ENCODE results near the gene KRT28. TPM values are rescaled to one million over a fixed set of nuclear protein-coding genes. Genes with fewer than 3 reads are reported as not detected.

The KRT28 gene
- total RNA-seq, 2 donors from 2014 or later: not detected

DNA sequence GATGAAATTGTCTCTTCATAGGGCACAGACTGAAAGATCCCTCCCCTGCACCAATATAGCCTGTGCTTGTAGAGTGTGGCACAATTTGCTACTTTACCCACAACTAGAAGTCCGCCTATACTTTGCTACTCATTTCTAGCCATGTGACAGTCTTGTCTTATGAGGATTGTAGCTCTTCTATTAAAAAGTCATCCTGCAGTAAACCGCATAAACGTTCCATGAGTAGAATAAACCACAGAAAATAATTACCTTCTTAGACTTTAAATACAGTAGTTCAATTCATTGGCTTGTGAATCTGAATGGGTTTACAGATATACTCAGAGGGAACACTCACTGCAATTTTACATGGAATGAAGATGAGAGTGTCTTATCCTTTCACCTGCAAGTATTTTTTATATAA is 21.8 kb downstream of the KRT28 start:
- Histone ChIP-seq H3K9me3 (no peaks in the 10 kb centered on the region), H3K27me3 (peaks cover 0 to 3% of the 10 kb centered on the region in 2 donors), H3K4me3 (no peak overlapping the region), H3K27ac (no peak overlapping the region), H3K4me1 (no peaks in the 10 kb centered on the region), H3K36me3 (no peaks in the 10 kb centered on the region)
- TF ChIP-seq, protein P1, sequence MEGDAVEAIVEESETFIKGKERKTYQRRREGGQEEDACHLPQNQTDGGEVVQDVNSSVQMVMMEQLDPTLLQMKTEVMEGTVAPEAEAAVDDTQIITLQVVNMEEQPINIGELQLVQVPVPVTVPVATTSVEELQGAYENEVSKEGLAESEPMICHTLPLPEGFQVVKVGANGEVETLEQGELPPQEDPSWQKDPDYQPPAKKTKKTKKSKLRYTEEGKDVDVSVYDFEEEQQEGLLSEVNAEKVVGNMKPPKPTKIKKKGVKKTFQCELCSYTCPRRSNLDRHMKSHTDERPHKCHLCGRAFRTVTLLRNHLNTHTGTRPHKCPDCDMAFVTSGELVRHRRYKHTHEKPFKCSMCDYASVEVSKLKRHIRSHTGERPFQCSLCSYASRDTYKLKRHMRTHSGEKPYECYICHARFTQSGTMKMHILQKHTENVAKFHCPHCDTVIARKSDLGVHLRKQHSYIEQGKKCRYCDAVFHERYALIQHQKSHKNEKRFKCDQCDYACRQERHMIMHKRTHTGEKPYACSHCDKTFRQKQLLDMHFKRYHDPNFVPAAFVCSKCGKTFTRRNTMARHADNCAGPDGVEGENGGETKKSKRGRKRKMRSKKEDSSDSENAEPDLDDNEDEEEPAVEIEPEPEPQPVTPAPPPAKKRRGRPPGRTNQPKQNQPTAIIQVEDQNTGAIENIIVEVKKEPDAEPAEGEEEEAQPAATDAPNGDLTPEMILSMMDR (IDR thresholded peaks at IDR 0.05): no peak
- DNase-seq (ENCODE audit: low spot score): no peak

DNA sequence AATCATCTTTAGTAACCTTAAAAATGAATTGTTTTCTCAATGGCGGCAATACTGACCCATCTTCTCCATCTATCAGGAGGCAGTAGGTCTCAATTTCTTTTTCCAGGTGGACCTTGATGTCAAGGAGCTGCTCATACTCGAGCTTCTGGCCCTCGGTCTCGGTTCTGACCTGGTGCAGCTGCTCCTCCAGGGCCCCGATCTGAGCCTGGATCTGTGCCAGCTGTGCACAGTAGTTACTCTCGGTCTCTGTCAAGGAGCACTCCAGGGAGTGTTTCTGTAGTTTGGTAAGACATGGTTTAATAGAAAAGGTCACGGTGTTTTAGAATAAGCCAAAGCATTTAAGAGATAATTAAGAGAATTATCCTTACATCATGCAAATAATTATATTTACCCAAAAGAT is 22.3 kb downstream of the KRT28 start:
- H3K36me3 ChIP-seq: no peaks in the 10 kb centered on the region
- H3K4me3 ChIP-seq: no peak overlapping the region
- no peak overlapping the region for H3K27ac ChIP-seq
- DNase-seq (ENCODE audit: low spot score): no peak
- H3K27me3 ChIP-seq: peaks cover 0 to 3% of the 10 kb centered on the region in 2 donors
- no peaks in the 10 kb centered on the region for H3K9me3 ChIP-seq
- no peaks in the 10 kb centered on the region for H3K4me1 ChIP-seq
- TF ChIP-seq, protein P1 (IDR thresholded peaks at IDR 0.05): no peak

DNA sequence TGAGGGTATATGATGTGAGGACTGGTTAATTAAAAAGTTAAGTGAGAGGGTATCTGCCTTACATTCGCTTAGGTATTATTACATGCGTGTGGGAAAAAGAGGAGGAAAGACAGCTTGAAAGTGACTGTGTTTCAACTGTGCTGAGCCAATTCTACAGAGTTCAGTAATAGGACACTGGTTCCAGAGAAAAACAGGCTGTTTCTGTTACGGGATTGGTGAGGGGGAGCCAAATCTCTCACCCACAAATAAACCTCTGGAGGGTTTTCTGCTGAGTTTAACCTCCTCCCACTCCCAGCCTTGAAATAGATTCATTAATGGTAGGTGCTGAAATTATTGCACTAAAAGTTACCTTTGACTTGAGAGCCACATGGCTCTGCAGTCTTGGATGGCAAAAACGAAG is 23.8 kb downstream of the KRT28 start:
- Histone ChIP-seq H3K4me3 (no peak overlapping the region), H3K36me3 (no peaks in the 10 kb centered on the region), H3K27ac (no peak overlapping the region), H3K4me1 (no peaks in the 10 kb centered on the region), H3K27me3 (peaks cover 0 to 3% of the 10 kb centered on the region in 2 donors), H3K9me3 (no peaks in the 10 kb centered on the region)
- TF ChIP-seq, protein P1 (IDR thresholded peaks at IDR 0.05): no peak
- no peak for DNase-seq (ENCODE audit: low spot score)

DNA sequence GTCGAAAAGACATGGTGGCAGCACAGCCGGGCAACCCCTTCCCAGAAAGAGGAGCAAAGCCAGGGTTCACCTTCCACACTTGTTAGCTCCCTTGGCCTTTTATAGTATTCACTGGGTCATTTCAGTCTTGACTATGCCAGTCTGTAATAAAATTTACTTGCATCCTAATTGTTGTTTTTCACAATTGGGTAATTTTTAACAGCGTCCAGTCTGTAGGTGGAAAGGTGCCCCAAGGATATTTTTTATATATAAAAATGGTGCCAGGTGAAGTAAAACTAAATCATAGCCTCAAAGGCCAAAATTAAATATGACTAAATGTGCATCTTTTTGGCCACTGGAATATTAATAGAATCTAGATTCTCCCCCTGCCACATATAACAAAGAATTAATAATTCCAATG is 27.7 kb downstream of the KRT28 start, which contains the start of gene KRT26:
KRT26 (minus strand) TSS at position 101 of the 400 bp plus-strand sequence; CDS start at position 13, 88 bp downstream.
- no peak within 1 kb of the TSS for H3K4me3 ChIP-seq
- TF ChIP-seq, protein P1 (IDR thresholded peaks at IDR 0.05): no peak
- no peaks in the 10 kb centered on the region for H3K36me3 ChIP-seq
- H3K4me1 ChIP-seq: no peaks in the 10 kb centered on the region
- no peaks in the 10 kb centered on the region for H3K27me3 ChIP-seq
- no peak within 1 kb of the TSS for H3K27ac ChIP-seq
- no peaks in the 10 kb centered on the region for H3K9me3 ChIP-seq
- no peak for DNase-seq (ENCODE audit: low spot score)

DNA sequence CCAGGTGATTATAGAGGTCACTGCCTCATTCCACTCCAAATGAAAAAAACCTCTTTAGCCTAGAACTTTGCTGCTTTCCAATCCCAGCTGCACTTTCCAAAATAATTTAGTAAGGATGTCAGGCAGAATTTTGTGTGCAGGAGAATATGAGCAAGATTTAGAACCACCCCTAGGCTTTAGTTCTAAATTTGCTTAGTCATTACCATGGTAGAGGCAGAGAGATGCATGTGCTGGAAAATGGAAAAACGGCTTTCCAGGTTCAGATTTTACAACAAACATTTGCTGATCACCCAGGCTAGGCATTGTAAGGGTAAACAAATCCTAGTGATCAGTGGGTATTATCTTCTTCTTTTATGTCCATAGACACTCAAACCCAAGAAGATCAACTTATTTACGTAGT is 34.1 kb downstream of the KRT28 start:
- DNase-seq (ENCODE audit: low spot score): no peak
- TF ChIP-seq, protein P1 (IDR thresholded peaks at IDR 0.05): no peak
- Histone ChIP-seq H3K36me3 (no peaks in the 10 kb centered on the region), H3K4me1 (no peaks in the 10 kb centered on the region), H3K4me3 (no peak overlapping the region), H3K27me3 (no peaks in the 10 kb centered on the region), H3K27ac (no peak overlapping the region), H3K9me3 (peaks cover 6 to 32% of the 10 kb centered on the region in 2 donors)

DNA sequence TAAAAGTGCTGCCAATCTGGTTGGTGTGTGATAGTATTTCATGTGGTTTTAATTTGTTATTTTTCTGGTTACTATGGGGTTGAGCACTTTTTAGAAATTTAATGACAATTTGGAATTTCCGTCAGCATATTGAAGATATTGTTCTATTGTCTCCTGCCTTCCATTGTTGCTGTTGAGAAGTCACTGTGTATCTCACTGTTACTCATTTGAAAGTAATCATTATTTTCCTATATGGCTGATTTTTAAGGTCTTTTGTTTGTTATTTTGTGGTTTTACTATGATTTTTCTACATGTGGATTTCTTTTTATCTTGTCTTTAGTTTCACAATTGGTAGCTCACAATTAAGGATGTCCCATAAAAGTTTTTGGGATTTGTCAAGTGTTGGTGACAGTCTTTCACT is 36.0 kb downstream of the KRT28 start:
- peaks cover 12 to 51% of the 10 kb centered on the region in 2 donors for H3K9me3 ChIP-seq
- TF ChIP-seq, protein P1 (IDR thresholded peaks at IDR 0.05): no peak

More for the DNA sequence above, 36.0 kb downstream of the KRT28 start:
- Histone ChIP-seq H3K27me3 (no peaks in the 10 kb centered on the region), H3K4me1 (no peaks in the 10 kb centered on the region), H3K27ac (no peak overlapping the region), H3K4me3 (no peak overlapping the region), H3K36me3 (no peaks in the 10 kb centered on the region)
- DNase-seq (ENCODE audit: low spot score): no peak

Measured in right atrium auricular region (tissue), 2 donors.